ENCODE results near the gene BMPR1B. TPM values are rescaled to one million over a fixed set of nuclear protein-coding genes. Genes with fewer than 3 reads are reported as not detected.

BMPR1B gene
- total and polyA plus RNA-seq, 9 of the 15 experiments (the other 6 are each of a cell fraction or from before 2014, with no cell fraction given) = 0.01 TPM; not detected in 8

DNA sequence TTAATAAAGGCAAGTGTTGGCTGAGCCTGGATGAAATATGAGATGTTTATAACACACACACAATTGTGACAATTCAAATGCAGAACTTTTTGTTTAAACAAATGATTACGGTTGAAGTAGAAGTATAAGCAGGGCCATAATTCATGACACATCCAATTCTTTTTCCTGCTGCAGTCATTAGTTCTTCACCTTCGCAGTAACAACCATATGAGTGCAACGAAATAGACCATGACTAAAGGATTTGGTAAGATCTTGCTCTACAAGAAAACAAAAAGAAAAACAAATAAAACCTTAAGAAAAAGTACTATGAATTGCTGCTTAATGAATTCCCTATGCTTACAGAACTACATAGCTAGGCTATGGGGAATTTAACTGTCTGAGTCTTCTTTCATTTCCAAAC lies 13.9 kb upstream of the BMPR1B start (continued):
- TF ChIP-seq, protein P1, sequence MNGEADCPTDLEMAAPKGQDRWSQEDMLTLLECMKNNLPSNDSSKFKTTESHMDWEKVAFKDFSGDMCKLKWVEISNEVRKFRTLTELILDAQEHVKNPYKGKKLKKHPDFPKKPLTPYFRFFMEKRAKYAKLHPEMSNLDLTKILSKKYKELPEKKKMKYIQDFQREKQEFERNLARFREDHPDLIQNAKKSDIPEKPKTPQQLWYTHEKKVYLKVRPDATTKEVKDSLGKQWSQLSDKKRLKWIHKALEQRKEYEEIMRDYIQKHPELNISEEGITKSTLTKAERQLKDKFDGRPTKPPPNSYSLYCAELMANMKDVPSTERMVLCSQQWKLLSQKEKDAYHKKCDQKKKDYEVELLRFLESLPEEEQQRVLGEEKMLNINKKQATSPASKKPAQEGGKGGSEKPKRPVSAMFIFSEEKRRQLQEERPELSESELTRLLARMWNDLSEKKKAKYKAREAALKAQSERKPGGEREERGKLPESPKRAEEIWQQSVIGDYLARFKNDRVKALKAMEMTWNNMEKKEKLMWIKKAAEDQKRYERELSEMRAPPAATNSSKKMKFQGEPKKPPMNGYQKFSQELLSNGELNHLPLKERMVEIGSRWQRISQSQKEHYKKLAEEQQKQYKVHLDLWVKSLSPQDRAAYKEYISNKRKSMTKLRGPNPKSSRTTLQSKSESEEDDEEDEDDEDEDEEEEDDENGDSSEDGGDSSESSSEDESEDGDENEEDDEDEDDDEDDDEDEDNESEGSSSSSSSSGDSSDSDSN (IDR thresholded peaks at IDR 0.05; ENCODE audit: borderline replicate concordance in 1 of 2, low read depth in 2 of 2, low read length in 2 of 2) = no peak
- no peak for TF ChIP-seq BCOR (IDR thresholded peaks at IDR 0.05)

DNA sequence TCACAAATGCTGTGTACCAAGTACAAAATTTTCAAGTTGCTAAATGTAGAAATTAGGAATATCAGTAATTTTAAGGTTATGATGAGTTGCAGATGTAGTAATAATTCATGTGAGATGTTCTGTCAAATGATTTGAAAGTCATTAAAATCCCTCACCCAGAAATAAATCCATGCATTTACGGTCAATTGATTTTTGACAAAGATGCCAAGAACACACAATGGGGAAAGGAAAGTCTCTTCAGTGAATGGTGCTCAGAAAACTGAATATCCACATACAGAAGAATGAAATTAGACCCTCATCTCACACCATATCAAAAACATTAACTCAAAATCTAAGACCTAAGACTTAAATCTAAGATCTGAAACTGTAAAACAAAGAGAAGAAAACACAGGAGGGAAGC lies 12.9 kb upstream of the BMPR1B start:
- H3K9ac ChIP-seq (ENCODE audit: insufficient read depth in 1 of 2, low read depth in 2 of 2, low read length in 2 of 2) = no peak overlapping the region
- H3K9me3 ChIP-seq (replicated peaks; ENCODE audit: control insufficient read depth, insufficient read depth, low read depth, low read length) = no peaks in the 10 kb centered on the region
- intact Hi-C loops (cut with micrococcal nuclease) = loop anchor here (10.0 kb wide), 1 partner anchor 380 kb away; no protein-coding TSS in a partner anchor
- ChIA-PET CTCF (ENCODE audit: low intra/inter-chr PET ratio) (no interaction called here), POLR2A (no interaction called here)
- TF ChIP-seq PHB2 (IDR thresholded peaks at IDR 0.05; ENCODE audit: low read depth) (no peak), ZNF695 (CRISPR knock-in tag; IDR thresholded peaks at IDR 0.05) (no peak), HDAC6 (IDR thresholded peaks at IDR 0.05; ENCODE audit: low read depth, low read length) (no peak), ZNF445 (CRISPR knock-in tag; IDR thresholded peaks at IDR 0.05; ENCODE audit: low read depth) (no peak), GATAD2B (IDR thresholded peaks at IDR 0.05; ENCODE audit: borderline replicate concordance) (no peak), FOXK1 (CRISPR knock-in tag; IDR thresholded peaks at IDR 0.05; ENCODE audit: borderline replicate concordance) (no peak)
- no peak for ATAC-seq
- H3K4me1 ChIP-seq (replicated peaks in 1 of 2; ENCODE audit: control insufficient read depth in 2 of 2, insufficient read depth in 2 of 2, low read length in 2 of 2) = no peaks in the 10 kb centered on the region
- WGBS (ENCODE audit: insufficient coverage, low coverage, missing lambda C conversion rate) = 10% methylated on average over 1 of the region's 1 CpG
- H3K27me3 ChIP-seq (ENCODE audit: control insufficient read depth in 2 of 2, insufficient read depth in 2 of 2, low read length in 2 of 2) = no peaks in the 10 kb centered on the region
- no peak overlapping the region for H2AFZ ChIP-seq (ENCODE audit: low read depth, low read length)
- no peaks in the 10 kb centered on the region for H3K9me1 ChIP-seq (ENCODE audit: control insufficient read depth, insufficient read depth, low read length)
- no peak overlapping the region for H3K27ac ChIP-seq (ENCODE audit: extremely low read depth, low read depth, low read length)
- DNase-seq (ENCODE audit: extremely low read depth in 1 of 4, low spot score in 3 of 4) = no peak
- H4K20me1 ChIP-seq (replicated peaks; ENCODE audit: control insufficient read depth, insufficient read depth, low read length) = no peaks in the 10 kb centered on the region
- no peak overlapping the region for H3K4me2 ChIP-seq (ENCODE audit: insufficient read depth, low read length)
- in situ Hi-C loops (cut with MboI) = no loop called here
- no peaks in the 10 kb centered on the region for H3K36me3 ChIP-seq (ENCODE audit: control insufficient read depth, insufficient read depth, low read length)
- BruUV-seq (replicated peaks) = no TSS peak
- no peaks in the 10 kb centered on the region for H3K79me2 ChIP-seq (ENCODE audit: control insufficient read depth, insufficient read depth, low read length)
- no peak for FAIRE-seq
- H3K4me3 ChIP-seq = no peak overlapping the region
